Measurements from ENCODE around the gene RGS2.

GRCh38 chr1:192789871-192790270 is 19.0 kb upstream of the RGS2 start:
- TF ChIP-seq CTCF (IDR thresholded peaks at IDR 0.05) (no peak), POLR2A (IDR thresholded peaks at IDR 0.05) (no peak), POLR2AphosphoS5 (IDR thresholded peaks at IDR 0.05) (no peak)
